Hematopoietic multipotent progenitor cell treated with erythropoietin and hydrocortisone succinate and interleukin-3 and kit ligand, for 17 days (in vitro differentiated cells): ENCODE results near the gene TGM6.
"Not testable (repeated sequence)": the region's sequence is repeated elsewhere in the genome, so short reads cannot be mapped to it uniquely, and the experiment has no call there.

ENCODE experiments used
- DNase-seq: peaks from one replicate; pipeline ENCODE4 v3.0.0-alpha.2; 2015; ENCODE audit warnings: low spot score

Gene TGM6

DNA sequence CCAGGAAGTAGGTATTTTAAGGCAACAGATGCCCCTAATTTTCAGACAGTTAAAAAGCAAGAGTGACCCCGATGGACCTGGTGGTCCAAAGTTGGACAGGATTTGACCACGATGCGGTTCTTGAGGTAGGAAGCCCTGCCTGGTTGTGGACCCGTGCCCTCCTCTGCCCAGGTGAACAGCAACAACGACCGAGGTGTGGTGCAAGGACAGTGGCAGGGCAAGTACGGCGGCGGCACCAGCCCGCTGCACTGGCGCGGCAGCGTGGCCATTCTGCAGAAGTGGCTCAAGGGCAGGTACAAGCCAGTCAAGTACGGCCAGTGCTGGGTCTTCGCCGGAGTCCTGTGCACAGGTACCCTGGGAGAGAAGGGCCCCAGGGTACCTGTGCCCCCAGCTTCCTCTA, 18.7 kb downstream of the TGM6 start:
- no peak for DNase-seq

DNA sequence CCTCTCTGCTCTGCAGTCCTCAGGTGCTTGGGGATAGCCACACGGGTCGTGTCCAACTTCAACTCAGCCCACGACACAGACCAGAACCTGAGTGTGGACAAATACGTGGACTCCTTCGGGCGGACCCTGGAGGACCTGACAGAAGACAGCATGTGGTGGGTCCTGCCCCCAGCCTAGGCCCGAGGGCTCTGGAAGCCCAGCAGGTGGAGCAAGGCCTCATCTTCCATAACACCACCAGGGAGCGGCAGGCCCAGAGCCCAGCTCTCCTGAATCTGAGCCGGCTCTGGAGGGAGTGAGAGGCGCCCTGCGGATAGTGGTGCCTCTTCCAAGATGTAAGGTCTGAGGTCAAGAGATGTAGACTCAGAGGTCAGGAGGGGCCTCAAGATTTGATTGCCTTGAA, 19.6 kb downstream of the TGM6 start:
- no peak for DNase-seq

DNA sequence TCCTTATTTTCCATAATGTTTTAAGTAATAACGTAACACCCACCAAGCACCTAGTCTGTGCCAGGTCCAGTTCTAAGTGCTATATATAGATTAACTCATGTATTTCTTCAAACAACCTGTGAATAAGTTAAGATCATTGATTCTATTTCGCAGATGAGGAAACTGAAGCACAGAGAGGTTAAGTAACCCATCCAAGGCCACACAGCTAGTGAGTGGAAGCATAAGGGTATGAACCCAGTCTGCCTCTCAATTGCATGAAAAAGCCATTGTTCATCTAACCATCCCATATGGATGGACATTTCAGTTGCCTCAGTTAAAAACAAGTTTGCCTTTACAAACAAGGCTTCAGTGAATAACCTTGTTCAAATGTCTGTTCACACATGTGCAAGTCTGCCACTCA, 20.8 kb downstream of the TGM6 start:
- DNase-seq, result no peak

DNA sequence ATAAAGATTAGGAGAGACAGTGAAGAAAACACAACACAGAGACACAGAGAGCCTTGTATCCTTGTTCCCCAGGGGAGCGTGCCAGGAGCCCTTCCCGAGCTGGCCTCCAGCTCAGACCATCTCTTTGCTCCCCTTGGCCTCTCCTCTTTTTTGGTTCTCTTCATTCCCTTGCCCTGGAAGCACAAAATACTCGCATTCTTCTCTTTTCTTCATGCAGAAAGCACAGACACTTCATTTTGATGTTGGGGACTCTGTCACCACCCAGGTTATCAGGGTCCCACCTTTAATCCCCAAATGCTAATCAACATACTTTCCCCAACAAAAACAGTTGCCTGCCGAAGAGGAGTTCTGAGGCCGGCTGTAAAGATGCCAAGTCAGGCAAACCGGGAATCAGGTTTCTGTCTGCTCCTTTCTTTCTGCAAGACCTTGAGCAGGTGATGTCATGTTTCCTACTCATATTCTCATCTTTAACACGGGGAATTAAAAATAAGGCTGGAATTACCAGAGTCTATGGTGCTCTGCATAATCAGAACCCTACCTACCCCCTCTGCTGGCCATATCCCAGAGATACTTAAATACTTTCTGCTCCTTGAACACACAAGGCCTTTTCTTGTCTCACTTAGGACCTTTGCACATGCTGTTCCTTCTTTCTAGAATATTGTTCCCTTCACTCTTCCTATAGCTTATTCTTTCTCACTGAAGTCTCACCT, 21.7 kb downstream of the TGM6 start:
- DNase-seq, result no peak

DNA sequence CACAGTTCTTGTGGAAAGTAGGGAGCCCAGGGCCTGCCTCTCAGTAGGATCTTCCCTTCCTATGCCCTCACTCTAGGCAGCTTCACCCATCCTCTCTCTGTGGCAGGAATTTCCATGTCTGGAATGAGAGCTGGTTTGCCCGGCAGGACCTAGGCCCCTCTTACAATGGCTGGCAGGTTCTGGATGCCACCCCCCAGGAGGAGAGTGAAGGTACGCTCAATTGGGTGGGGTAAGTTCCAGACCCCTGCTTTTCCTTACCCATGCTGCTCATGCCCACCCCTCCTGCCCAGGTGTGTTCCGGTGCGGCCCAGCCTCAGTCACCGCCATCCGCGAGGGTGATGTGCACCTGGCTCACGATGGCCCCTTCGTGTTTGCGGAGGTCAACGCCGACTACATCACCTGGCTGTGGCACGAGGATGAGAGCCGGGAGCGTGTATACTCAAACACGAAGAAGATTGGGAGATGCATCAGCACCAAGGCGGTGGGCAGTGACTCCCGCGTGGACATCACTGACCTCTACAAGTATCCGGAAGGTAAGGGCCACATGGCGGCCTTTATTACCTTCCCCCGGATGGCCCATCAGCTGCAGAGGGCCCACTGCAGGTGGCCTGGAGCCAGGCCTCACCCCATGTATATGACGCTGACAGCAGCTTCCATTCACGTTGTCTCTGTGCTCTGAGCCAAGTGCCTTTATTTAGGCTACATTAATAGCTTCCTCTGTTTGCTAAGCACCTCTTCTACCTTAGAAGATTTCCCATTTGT, 22.8 kb downstream of the TGM6 start:
- DNase-seq, result no peak

DNA sequence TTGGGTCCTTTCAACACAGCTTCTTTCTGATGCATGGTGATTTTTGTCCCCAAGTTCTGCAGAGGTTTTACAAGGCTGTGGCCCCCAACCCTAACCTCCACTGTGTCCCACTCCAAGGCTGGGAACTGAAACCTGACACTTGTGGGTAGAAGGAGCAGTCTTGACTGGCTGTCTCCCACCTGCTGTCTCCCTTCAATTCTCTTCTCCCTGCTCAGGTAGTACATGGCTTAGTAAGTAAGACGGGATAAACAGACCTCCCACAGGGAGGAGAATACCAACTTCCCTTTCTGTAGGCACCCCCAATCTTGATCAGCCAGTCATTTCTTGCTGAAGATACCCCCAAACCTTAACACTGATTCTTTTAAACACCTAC, 25.0 kb downstream of the TGM6 start:
- DNase-seq, result no peak

DNA sequence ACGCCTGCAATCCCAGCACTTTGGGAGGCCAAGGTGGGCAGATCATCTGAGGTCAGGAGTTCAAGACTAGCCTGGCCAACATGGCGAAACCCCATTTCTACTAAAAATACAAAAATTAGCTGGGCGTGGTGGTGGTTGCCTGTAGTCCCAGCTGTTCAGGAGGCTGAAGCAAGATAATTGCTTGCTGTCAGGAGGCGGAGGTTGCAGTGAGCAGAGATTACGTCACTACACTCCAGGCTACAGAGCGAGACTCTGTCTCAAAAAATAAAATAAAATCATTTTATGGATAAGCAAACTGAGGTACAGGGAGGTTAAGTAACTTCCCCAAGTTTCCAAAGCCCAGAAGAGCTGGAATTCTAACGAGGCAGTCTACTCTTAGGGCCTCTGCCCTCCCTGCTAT, 26.7 kb downstream of the TGM6 start:
- not testable (repeated sequence) for DNase-seq

DNA sequence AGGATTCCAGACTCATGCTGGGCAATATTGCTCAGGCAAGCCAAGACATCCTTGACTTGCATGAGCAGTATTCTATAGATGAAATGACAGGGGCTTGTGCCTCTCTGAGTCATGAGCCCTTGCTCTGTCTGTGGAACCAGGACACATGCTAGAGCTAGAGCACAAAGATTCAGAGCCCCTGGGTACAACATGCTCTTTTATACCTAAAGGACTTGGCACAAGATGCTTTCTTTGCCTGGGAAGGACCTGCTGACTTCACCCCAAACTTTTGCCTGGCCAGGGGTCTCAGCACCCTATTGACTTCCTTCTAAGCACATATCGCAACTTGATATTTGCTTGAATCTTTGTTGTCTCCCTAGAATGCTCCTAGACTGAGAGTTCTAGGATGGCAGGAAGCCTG, 27.4 kb downstream of the TGM6 start:
- no peak for DNase-seq

DNA sequence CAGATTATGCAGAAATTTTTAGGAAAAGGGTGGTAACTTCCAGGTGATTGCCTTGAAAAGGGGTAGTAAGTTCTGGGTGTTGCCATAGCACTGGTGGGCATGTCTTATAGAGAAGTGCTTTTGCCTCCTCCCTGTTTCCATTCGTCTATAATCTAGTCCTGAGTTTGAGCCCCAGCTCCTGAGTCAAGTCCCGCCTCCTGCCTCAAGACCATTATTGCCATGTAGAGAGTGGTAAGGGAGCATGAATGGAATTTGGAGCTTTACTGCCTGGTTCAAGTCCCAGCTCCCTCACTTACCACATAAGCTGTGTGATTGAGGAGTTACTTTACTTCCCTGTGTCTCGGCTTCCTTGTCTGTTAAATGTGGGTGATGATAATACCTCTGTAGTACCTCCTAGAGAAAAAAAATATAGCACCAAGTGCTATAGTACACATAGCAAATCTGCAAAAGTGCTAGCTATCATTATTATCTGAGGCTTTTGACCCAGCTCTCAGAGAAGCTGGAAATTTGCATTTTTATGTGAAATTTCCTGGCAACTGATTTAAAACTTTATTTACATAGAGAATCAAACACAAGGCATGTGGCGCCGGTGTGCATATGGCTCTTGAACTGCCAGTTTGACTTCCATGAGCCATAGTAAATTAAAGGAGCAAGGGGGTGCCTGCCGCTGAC, 36.0 kb downstream of the TGM6 start:
- no peak for DNase-seq

DNA sequence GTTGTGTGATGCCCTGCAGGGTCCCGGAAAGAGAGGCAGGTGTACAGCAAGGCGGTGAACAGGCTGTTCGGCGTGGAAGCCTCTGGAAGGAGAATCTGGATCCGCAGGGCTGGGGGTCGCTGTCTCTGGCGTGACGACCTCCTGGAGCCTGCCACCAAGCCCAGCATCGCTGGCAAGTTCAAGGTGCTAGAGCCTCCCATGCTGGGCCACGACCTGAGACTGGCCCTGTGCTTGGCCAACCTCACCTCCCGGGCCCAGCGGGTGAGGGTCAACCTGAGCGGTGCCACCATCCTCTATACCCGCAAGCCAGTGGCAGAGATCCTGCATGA, 36.5 kb downstream of the TGM6 start:
- no peak for DNase-seq

DNA sequence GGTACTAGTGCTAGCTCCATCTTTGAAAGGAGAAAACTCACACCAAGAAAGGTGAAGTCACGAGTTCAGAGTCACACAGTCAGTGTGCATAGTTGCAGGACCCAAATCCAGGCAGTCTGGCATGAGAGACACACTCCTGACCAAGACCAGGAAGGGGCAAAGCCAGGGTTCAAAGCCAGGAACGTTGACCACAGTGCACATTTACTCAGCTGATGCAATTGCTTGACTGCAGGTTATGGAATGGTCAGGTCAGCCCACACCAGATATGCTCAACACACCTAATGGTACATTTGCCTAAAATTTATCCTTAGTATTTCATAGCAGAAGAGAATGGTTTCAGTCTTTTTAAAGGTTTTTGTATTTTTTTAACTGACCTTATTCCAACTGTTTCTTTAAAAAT, 37.7 kb downstream of the TGM6 start:
- no peak for DNase-seq

DNA sequence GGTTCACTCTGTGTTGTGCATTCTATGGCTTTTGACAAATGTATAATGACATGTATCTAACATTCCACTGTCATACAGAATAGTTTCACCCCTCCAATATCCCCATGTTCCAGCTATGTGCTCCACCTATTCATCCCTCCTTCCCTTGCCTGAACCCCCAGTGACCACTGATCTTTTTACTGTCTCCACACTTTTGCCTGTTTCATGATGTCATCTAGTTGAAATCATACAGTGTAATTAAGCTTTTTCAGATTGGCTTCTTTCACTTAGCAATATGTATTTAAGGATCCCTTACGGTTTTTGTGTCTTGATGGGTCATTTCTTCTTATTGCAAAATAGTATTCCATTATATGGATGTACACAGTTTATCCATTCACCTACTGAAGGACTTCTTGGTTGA, 39.8 kb downstream of the TGM6 start:
- no peak for DNase-seq

DNA sequence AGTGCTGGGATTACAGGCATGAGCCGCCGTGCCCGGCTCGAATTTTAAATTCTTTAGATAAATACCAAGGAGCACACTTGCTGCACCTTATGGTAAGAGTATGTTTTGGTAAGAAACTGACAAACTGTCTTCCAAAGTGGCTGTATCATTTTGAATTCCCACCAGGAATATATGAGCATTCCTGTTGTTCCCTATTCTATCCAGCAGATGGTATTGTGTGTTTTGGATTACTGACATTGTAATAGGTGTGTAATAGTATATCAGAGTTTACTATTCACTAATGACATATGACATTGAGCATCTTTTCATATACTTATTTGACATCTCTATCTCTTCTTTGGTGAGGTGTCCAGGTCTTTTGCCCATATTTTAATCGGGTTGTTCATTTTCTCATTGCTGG, 40.5 kb downstream of the TGM6 start:
- DNase-seq, result no peak

DNA sequence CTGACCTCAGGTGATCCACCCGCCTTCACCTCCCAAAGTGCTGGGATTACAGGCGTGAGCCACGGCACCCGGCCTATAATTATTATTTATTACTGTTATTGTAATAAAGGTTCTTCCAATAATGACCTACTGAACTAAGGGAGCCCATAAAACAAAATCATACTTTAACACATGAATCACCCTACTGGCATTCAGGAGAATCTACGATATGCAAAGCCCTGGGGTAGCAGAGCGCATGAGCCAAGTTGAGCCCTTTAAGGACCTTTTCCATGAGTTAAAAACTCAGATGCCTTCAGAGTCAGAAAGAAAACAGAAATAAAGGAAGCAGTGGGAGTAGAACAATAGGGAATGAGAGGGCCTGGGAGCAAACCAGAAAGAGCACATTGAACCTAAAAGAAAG, 48.4 kb downstream of the TGM6 start:
- DNase-seq, result no peak

DNA sequence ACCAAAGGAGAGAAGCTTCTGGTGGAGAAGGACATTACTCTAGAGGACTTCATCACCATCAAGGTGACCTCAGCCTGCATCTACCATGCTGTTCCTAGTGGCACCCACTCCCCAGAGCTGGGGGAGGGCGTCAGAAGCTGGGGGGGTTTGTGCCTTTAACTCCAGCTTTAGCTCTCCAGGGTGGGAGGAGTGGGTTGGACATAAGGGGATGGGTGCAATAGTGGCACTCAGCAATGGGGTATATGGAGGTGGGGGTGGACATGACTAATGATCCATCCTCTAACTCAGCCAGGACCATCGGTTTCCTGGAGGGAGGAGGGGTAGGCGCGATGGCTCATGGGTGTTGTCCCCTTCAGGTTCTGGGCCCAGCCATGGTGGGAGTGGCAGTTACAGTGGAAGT, 49.8 kb downstream of the TGM6 start:
- DNase-seq, result no peak

DNA sequence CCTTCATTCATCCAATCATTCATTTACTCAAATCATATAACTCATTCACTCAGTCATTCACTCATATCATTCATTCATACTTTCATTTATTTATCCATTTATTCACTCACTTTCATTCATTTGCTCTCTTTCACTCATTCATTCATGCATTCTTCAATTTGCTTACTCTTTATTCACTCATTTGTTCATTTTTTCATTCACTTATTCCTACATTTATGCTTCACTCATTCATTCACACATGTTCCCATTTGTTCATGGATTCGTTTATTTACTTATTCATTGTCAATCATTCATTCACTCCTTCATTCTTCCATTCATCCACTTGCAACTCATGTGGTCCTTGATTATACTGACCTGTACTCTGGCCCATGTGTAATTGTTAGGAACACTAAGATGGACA, 50.5 kb downstream of the TGM6 start:
- no peak for DNase-seq

DNA sequence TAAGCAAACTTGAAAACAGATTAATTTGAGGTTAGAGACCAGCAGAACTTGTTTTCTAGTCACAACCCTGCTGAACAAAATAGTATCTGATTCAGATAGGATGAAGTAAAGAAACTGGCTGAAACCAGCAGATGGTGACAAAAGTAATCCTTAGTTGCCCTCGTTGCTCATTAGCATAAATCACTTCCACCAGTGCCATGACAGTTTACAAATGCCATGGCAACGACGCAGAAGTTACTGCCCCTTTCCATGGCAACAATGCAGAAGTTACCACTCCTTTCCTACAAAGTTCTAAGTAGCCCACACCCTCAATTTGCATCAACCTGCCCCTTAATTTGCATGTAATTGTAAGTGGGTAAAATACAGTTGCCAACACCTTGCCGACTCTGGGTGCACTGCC, 66.1 kb downstream of the TGM6 start:
- DNase-seq, result no peak

DNA sequence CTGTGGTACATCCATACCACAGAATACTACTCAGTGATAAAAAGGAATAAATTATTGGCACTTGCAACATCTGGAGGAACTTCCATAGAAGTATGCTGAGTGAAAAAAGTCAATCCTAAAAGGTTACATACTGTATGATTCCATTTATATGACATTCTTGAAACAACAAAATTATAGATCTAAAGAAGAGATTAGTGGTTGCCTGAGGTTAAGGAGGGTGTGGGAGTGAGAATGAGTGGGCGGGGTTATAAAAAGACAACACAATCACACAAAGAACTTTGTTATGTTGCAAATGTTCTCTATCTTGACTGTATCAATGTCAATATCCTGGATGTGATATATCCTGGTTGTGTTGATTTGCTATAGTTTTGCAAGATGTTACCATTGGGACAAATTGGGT, 68.7 kb downstream of the TGM6 start:
- DNase-seq, result no peak

DNA sequence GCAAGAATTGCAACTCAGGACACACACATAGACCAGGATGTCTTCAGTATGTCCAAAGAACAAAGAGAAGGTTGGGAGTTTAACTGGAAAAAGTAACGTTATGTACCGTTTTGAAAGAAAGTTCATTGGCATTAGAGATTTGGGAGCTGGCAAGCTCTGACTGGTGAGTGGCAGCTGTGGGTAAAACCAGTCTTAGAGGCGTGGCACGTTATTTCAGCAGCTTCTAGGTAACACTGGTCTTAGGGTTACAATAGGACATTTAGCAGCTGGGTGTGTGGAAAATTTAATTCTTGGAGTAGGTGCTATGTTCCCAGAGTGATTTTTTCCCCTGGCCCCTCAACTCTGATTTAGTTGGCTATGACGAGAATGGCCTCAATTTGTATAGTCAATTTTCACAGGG, 70.7 kb downstream of the TGM6 start:
- no peak for DNase-seq

DNA sequence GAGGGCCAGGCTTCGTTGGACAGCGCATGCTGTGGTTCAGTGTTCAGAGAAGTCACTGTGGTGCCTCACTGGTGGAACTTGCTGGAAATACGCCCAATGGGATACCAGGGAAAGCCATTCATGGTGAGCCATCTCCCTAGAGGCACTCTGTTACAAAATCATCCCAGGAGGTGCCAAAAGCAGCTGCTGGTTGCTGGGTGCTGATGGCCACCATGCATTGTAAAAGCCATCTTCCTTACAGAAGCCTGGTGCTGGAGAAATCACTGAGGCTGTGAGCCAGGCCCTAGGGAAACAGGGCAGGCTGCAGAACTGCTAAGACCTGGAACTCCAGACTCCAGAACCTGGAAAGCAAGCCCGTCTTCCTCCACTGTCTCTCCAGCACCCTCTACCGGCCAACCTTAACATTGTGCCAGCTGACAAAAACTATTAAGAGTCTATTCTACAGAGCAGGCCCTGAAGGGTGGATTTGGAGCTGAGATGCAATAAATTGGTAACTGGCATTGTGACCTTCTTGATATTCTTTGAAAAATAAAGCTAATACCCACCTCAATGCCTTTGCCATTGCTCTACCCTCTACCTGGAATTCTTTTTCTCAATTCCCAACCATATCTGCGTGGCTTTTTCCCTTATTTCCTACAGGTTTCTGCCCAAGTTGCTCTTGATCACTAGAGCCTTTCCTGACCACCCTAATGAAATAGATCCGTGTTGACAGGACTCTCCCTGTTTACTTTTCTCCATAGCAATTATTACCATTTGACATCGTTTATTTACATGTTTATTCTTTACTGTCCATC, 71.4 kb downstream of the TGM6 start:
- DNase-seq, result peak; percentile 60

DNA sequence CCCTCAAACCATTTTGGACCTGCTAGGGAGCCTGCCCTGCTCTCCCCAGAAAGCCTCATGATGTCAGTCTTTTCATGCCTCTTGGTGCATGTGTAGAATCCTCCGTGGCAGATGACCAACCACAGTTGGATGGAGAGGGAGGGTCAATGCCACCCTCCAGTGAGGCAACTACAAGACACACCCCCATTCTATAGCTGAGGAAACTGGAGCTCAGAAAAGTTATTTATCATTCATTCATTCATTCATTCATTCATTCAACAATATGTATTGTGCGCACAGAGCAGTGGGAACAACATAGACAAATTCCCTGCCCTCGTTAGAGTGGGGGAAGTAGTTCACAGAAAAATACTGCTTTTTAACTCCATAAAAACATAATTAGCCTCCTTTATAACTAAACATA, 73.1 kb downstream of the TGM6 start:
- no peak for DNase-seq

DNA sequence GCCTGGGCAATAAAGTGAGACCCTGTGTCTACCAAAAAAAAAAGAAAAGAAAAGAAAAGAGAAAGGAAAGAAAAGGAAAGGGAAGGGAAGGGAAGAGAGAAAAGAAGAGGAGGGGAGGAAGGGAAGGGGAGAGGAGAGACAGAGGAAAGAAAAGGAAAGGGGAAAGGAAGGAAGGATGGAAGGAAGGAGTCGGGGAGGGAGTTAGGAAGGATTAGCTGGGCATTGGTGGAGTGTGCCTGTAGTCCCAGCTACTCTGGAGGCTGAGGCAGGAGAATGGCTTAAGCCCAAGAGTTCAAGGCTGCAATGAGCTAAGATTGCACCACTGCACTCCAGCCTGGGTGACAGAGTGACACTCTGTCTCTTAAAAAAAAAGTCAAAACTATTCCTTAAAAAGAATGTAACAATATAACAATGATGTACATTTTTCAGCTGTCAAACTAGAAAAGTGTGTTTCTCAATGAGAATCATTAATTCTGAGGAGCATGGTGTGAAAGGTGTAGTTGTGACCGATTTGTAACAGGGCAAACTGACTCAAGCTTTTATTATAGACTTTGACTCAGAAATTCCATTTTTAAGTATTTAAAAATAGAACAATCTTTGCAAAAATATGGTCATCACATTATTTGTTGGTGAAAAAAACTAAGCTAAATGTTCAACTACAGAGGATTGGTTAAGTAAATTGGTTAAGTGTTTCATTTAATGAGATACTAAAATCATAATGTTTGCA, 75.2 kb downstream of the TGM6 start:
- DNase-seq, result no peak
